CD1c-positive myeloid dendritic cell (primary cell): Measurements from ENCODE around the gene THSD7A.

Experiments
- DNase-seq: peaks from one replicate; pipeline ENCODE4 v3.0.0-alpha.2; 2016; ENCODE audit errors: extremely low spot score

Gene THSD7A

GRCh38 chr7:11707606-11708193, 124.3 kb downstream of the THSD7A start:
- no peak for DNase-seq

- no peak for DNase-seq
Measured at GRCh38 chr7:11706666-11707605, 125.1 kb downstream of the THSD7A start.

GRCh38 chr7:11703829-11704228, 128.2 kb downstream of the THSD7A start:
- no peak for DNase-seq

GRCh38 chr7:11702938-11703337, 129.1 kb downstream of the THSD7A start:
- no peak for DNase-seq

- no peak for DNase-seq
Measured at GRCh38 chr7:11701829-11702560, 130.0 kb downstream of the THSD7A start.

- DNase-seq = no peak
Measured at GRCh38 chr7:11699666-11700065, 132.3 kb downstream of the THSD7A start.

GRCh38 chr7:11698384-11698871, 133.6 kb downstream of the THSD7A start:
- no peak for DNase-seq

- no peak for DNase-seq
Measured at GRCh38 chr7:11690395-11690794, 141.6 kb downstream of the THSD7A start.

GRCh38 chr7:11689096-11689495, 142.9 kb downstream of the THSD7A start:
- DNase-seq = no peak

- no peak for DNase-seq
Measured at GRCh38 chr7:11681461-11681860, 150.5 kb downstream of the THSD7A start.

- no peak for DNase-seq
Measured at GRCh38 chr7:11675163-11675562, 156.8 kb downstream of the THSD7A start.

- no peak for DNase-seq
Measured at GRCh38 chr7:11668727-11669126, 163.3 kb downstream of the THSD7A start.

- no peak for DNase-seq
Measured at GRCh38 chr7:11667810-11668185, 164.2 kb downstream of the THSD7A start.

- DNase-seq = no peak
Measured at GRCh38 chr7:11667071-11667809, 164.8 kb downstream of the THSD7A start.

- DNase-seq = no peak
Measured at GRCh38 chr7:11665357-11665756, 166.6 kb downstream of the THSD7A start.

- no peak for DNase-seq
Measured at GRCh38 chr7:11655642-11656041, 176.4 kb downstream of the THSD7A start.

- no peak for DNase-seq
Measured at GRCh38 chr7:11655163-11655562, 176.8 kb downstream of the THSD7A start.

- no peak for DNase-seq
Measured at GRCh38 chr7:11650500-11650899, 181.5 kb downstream of the THSD7A start.

GRCh38 chr7:11650030-11650429, 182.0 kb downstream of the THSD7A start:
- DNase-seq = no peak

GRCh38 chr7:11648980-11649379, 183.0 kb downstream of the THSD7A start:
- no peak for DNase-seq

- DNase-seq = no peak
Measured at GRCh38 chr7:11648101-11648500, 183.9 kb downstream of the THSD7A start.

- no peak for DNase-seq
Measured at GRCh38 chr7:11642841-11643240, 189.2 kb downstream of the THSD7A start.
